Effector memory CD4-positive, alpha-beta T cell (primary cell): Measurements from ENCODE around the gene OAS2.

ENCODE experiments used
- DNase-seq, 3 donors: peaks; one replicate each; pipeline ENCODE4 v3.0.0-alpha.2; 2020
- H3K27ac ChIP-seq: 2 replicates; pipeline ENCODE4 v1.7.0; 2013; ENCODE audit warnings: mild to moderate bottlenecking, low read length, moderate library complexity; ENCODE audit not compliant: insufficient read depth, poor library complexity, severe bottlenecking
- H3K27me3 ChIP-seq: replicated peaks from 2 replicates; pipeline ENCODE4 v1.7.0; 2013; ENCODE audit warnings: mild to moderate bottlenecking, low read length; ENCODE audit not compliant: insufficient read depth, control insufficient read depth, poor library complexity, severe bottlenecking
- H3K36me3 ChIP-seq: 2 replicates; pipeline ENCODE4 v1.7.0; 2013; ENCODE audit warnings: mild to moderate bottlenecking, low read length, moderate library complexity; ENCODE audit not compliant: control insufficient read depth, insufficient read depth
- H3K4me1 ChIP-seq: 2 replicates; pipeline ENCODE4 v1.7.0; 2013; ENCODE audit warnings: low read length, mild to moderate bottlenecking; ENCODE audit not compliant: control insufficient read depth, insufficient read depth, poor library complexity, severe bottlenecking
- H3K4me3 ChIP-seq: 2 replicates; pipeline ENCODE4 v1.7.0; 2013; ENCODE audit warnings: low read length, low read depth, mild to moderate bottlenecking; ENCODE audit not compliant: insufficient read depth, poor library complexity, severe bottlenecking
- H3K9me3 ChIP-seq: 2 replicates; pipeline ENCODE4 v1.7.0; 2013; ENCODE audit warnings: mild to moderate bottlenecking, low read length, moderate library complexity; ENCODE audit not compliant: control insufficient read depth

The OAS2 gene

GRCh38 chr12:113054948-113055486 is 76.7 kb downstream of the OAS2 start:
- H3K4me3 ChIP-seq, result no peak overlapping the region
- no peaks in the 10 kb centered on the region for H3K27me3 ChIP-seq

GRCh38 chr12:113055594-113056380 is 77.5 kb downstream of the OAS2 start:
- Histone ChIP-seq H3K9me3 (no peaks in the 10 kb centered on the region), H3K27me3 (no peaks in the 10 kb centered on the region), H3K4me1 (peaks cover 17% of the 10 kb centered on the region), H3K27ac (peak overlapping the region; percentile 59), H3K4me3 (peak overlapping the region; percentile 80), H3K36me3 (no peaks in the 10 kb centered on the region)
- DNase-seq, result no peak

More at GRCh38 chr12:113054948-113055486, 76.7 kb downstream of the OAS2 start:
- Histone ChIP-seq H3K9me3 (no peaks in the 10 kb centered on the region), H3K27ac (no peak overlapping the region), H3K36me3 (no peaks in the 10 kb centered on the region), H3K4me1 (peaks cover 16% of the 10 kb centered on the region)
- DNase-seq, result no peak

- Histone ChIP-seq H3K27me3 (no peaks in the 10 kb centered on the region), H3K9me3 (no peaks in the 10 kb centered on the region), H3K27ac (peak overlapping the region; percentile 59), H3K4me3 (peak overlapping the region; percentile 80), H3K4me1 (peaks cover 22% of the 10 kb centered on the region), H3K36me3 (no peaks in the 10 kb centered on the region)
- no peak for DNase-seq
These were observed 78.0 kb downstream of the OAS2 start for GRCh38 chr12:113056381-113056630.

- H3K4me1 ChIP-seq, result peaks cover 22% of the 10 kb centered on the region
- peak within 1 kb of the TSS; percentile 59 for H3K27ac ChIP-seq
- no peaks in the 10 kb centered on the region for H3K36me3 ChIP-seq
- peak in 2 of 3 donors; percentile 6 to 13 for DNase-seq
- no peaks in the 10 kb centered on the region for H3K27me3 ChIP-seq
- no peaks in the 10 kb centered on the region for H3K9me3 ChIP-seq
- H3K4me3 ChIP-seq, result peak within 1 kb of the TSS; percentile 80
These were observed 78.5 kb downstream of the OAS2 start, which contains the start of gene DTX1 for GRCh38 chr12:113056631-113057488. Gene DTX1 (plus strand): TSS chr12:113056730. CDS start chr12:113058193, 1,463 bp downstream.

GRCh38 chr12:113057565-113058485 is 79.5 kb downstream of the OAS2 start:
- no peak for DNase-seq

DNA sequence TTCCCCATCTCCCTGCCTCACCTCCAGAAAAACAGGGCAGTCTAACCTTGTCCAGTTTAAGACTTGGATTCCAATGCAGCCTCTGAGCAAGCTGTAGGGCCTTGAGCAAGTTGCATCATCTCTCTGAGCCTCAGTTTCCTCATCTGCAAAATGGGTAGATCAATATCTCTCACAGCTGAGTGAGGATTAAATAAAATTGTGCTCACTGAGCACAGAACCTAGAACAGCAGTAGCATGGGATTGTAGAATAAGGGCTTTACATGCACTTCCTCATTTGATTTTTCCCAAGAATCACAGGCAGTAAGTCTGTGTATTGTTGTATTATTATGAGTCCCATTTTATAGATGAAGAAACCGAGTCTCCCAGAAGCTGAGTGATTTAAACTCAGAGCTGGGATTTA is 80.2 kb downstream of the OAS2 start:
- H3K36me3 ChIP-seq, result peaks cover 3% of the 10 kb centered on the region
- DNase-seq, result no peak
- H3K4me1 ChIP-seq, result peaks cover 25% of the 10 kb centered on the region
- no peak overlapping the region for H3K27ac ChIP-seq
- H3K27me3 ChIP-seq, result no peaks in the 10 kb centered on the region
- no peaks in the 10 kb centered on the region for H3K9me3 ChIP-seq
- no peak overlapping the region for H3K4me3 ChIP-seq

More at GRCh38 chr12:113057565-113058485, 79.5 kb downstream of the OAS2 start:
- Histone ChIP-seq H3K27ac (peak overlapping the region; percentile 27), H3K27me3 (no peaks in the 10 kb centered on the region), H3K4me3 (peak overlapping the region; percentile 80), H3K4me1 (peaks cover 22% of the 10 kb centered on the region), H3K36me3 (no peaks in the 10 kb centered on the region), H3K9me3 (no peaks in the 10 kb centered on the region)

GRCh38 chr12:113059071-113059595 is 80.8 kb downstream of the OAS2 start:
- no peaks in the 10 kb centered on the region for H3K27me3 ChIP-seq
- no peak overlapping the region for H3K27ac ChIP-seq
- H3K36me3 ChIP-seq, result peaks cover 3% of the 10 kb centered on the region
- H3K4me1 ChIP-seq, result peaks cover 25% of the 10 kb centered on the region
- H3K9me3 ChIP-seq, result no peaks in the 10 kb centered on the region
- no peak for DNase-seq
- H3K4me3 ChIP-seq, result no peak overlapping the region

- H3K27me3 ChIP-seq, result no peaks in the 10 kb centered on the region
- peaks cover 3% of the 10 kb centered on the region for H3K36me3 ChIP-seq
- no peak overlapping the region for H3K4me3 ChIP-seq
- H3K27ac ChIP-seq, result no peak overlapping the region
- peaks cover 25% of the 10 kb centered on the region for H3K4me1 ChIP-seq
- no peaks in the 10 kb centered on the region for H3K9me3 ChIP-seq
- DNase-seq, result no peak
These were observed 82.1 kb downstream of the OAS2 start for GRCh38 chr12:113060336-113060960.
